Astrocyte (in vitro differentiated cells and primary cell): ENCODE results near the gene TMEM119. TPM values are rescaled to one million over a fixed set of nuclear protein-coding genes. Genes with fewer than 3 reads are reported as not detected.

ENCODE experiments used
- DNase-seq: peaks from one replicate; pipeline ENCODE4 v3.0.0-alpha.2; 2010; ENCODE audit warnings: low read depth
- FAIRE-seq: peaks from 2 replicates; lab custom pipeline; 2011; peaks lifted over from hg19 to GRCh38; lab: Jason Lieb, UNC
- H2AFZ ChIP-seq: 2 replicates; pipeline ENCODE4 v1.6.0; 2012; ENCODE audit warnings: low read depth, low read length, inconsistent platforms
- H3K27ac ChIP-seq: 2 replicates; pipeline ENCODE4 v1.5.1; 2011; ENCODE audit warnings: low read depth, low read length, inconsistent platforms
- H3K27me3 ChIP-seq: 2 replicates; pipeline ENCODE4 v1.6.0; 2011; ENCODE audit warnings: low read length, inconsistent platforms; ENCODE audit not compliant: insufficient read depth
- H3K36me3 ChIP-seq: 2 replicates; pipeline ENCODE4 v1.5.1; 2011; ENCODE audit warnings: low read length, inconsistent platforms; ENCODE audit not compliant: insufficient read depth
- H3K4me1 ChIP-seq: 2 replicates; pipeline ENCODE4 v1.5.1; 2011; ENCODE audit warnings: low read length, inconsistent platforms; ENCODE audit not compliant: insufficient read depth
- H3K4me2 ChIP-seq: 2 replicates; pipeline ENCODE4 v1.6.0; 2012; ENCODE audit warnings: low read length, inconsistent platforms
- H3K4me3 ChIP-seq: 2 replicates; pipeline ENCODE4 v1.5.1; 2011; ENCODE audit warnings: low read depth, mild to moderate bottlenecking, low read length, inconsistent platforms; ENCODE audit not compliant: insufficient read depth
- H3K79me2 ChIP-seq: 2 replicates; pipeline ENCODE4 v1.6.0; 2012; ENCODE audit warnings: mild to moderate bottlenecking, low read length, inconsistent platforms; ENCODE audit not compliant: insufficient read depth
- H3K9ac ChIP-seq: 2 replicates; pipeline ENCODE4 v1.6.0; 2012; ENCODE audit warnings: mild to moderate bottlenecking, low read length, inconsistent platforms
- H3K9me3 ChIP-seq: 2 replicates; pipeline ENCODE4 v1.5.1; 2012; ENCODE audit warnings: low read depth, mild to moderate bottlenecking, low read length, inconsistent platforms; ENCODE audit not compliant: insufficient read depth
- H4K20me1 ChIP-seq: 2 replicates; pipeline ENCODE4 v1.6.0; 2012; ENCODE audit warnings: low read length, inconsistent platforms; ENCODE audit not compliant: insufficient read depth
- H3K27ac Mint-ChIP-seq: one replicate; pipeline ENCODE4 v1.8.0; 2021; ENCODE audit warnings: mild to moderate bottlenecking, mixed read lengths; ENCODE audit not compliant: unreplicated experiment
- H3K27me3 Mint-ChIP-seq: one replicate; pipeline ENCODE4 v1.8.0; 2021; ENCODE audit warnings: low read depth, mixed read lengths; ENCODE audit not compliant: unreplicated experiment
- H3K36me3 Mint-ChIP-seq: one replicate; pipeline ENCODE4 v1.8.0; 2021; ENCODE audit warnings: low read depth, mixed read lengths; ENCODE audit not compliant: unreplicated experiment
- H3K4me1 Mint-ChIP-seq: one replicate; pipeline ENCODE4 v1.8.0; 2021; ENCODE audit warnings: low read depth, mixed read lengths; ENCODE audit not compliant: unreplicated experiment
- H3K4me3 Mint-ChIP-seq: one replicate; pipeline ENCODE4 v1.8.0; 2021; ENCODE audit warnings: mild to moderate bottlenecking, moderate library complexity, mixed read lengths; ENCODE audit not compliant: unreplicated experiment
- H3K9me3 Mint-ChIP-seq: one replicate; pipeline ENCODE4 v1.8.0; 2021; ENCODE audit warnings: mild to moderate bottlenecking, mixed read lengths; ENCODE audit not compliant: unreplicated experiment
- CTCF ChIP-seq: IDR thresholded peaks from 2 replicates; pipeline ENCODE4 v1.5.1; 2011; ENCODE audit warnings: low read depth, mild to moderate bottlenecking, inconsistent platforms, low read length, moderate library complexity; ENCODE audit not compliant: insufficient read depth
- EZH2 ChIP-seq: IDR thresholded peaks from 2 replicates; pipeline ENCODE4 v1.6.1; 2012; ENCODE audit warnings: mild to moderate bottlenecking, low read length, inconsistent platforms; ENCODE audit not compliant: insufficient read depth
- total RNA-seq: library from RNA; stranded (reverse); gene quantifications from 2 replicates; pipeline ENCODE4 v1.2.1, GENCODE V29; 2021

TMEM119 gene
- total RNA-seq, 1 donor from 2014 or later: 0.91 TPM

- peak; percentile 67 for DNase-seq
- no peak for FAIRE-seq
Observed at GRCh38 chr12:108563136-108563803, 34.6 kb downstream of the TMEM119 start.

DNA sequence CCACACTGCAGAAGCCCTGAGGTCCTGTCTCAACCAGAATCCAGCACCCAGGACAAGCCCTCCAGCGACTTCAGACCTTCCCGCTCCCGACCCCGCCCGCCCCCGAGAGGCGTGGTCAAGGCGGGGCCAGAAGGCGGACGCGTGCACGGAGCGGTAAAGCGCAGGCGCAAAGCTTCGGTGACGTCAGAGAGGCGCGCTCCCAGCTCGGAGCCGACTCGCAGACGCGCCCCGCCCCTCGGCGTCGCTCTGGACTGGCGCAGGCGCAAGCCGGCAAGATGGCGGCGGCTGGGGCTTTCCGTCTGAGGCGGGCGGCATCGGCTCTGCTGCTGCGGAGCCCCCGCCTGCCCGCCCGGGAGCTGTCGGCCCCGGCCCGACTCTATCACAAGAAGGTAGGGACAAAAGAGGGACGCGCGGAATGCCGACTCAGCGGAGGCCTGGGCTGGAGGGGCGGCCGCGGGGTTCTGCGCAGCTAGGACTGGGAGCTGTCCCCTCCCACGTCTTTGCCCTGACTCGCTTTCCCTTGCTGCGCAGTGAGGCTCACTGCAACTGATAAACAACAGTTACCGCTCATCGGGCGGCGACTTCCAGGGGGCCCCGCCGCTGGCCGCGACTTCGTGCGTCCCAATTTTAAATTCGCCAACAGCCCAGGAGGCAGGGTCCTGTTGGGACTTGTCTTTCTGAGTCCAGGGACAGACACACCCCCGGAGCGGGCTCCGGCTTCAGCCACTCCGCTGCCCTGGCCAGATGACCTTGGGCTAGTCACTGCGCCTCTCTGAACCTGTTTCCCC is 35.3 kb downstream of the TMEM119 start, which contains the start of gene ISCU:
TSS of gene ISCU (plus strand) at position 249 of the 788 bp plus-strand sequence. CDS start at position 276, 27 bp downstream.
- TF ChIP-seq CTCF (no peak), EZH2 (no peak)

More at GRCh38 chr12:108563136-108563803, 34.6 kb downstream of the TMEM119 start:
- Histone ChIP-seq H4K20me1 (peaks cover 29% of the 10 kb centered on the region), H3K36me3 (peaks cover 40% of the 10 kb centered on the region), H3K27me3 (no peaks in the 10 kb centered on the region), H3K9ac (peak overlapping the region; percentile 99), H3K79me2 (peaks cover 46% of the 10 kb centered on the region), H3K4me1 (peaks cover 28% of the 10 kb centered on the region), H2AFZ (no peak overlapping the region), H3K4me3 (peak overlapping the region; percentile 80), H3K4me2 (peak overlapping the region; percentile 97), H3K9me3 (no peaks in the 10 kb centered on the region), H3K27ac (peak overlapping the region; percentile 84)
- Mint-ChIP-seq H3K4me1 (peaks cover 30% of the 10 kb centered on the region), H3K36me3 (peaks cover 3% of the 10 kb centered on the region), H3K27me3 (no peaks in the 10 kb centered on the region), H3K27ac (peak overlapping the region; percentile 93), H3K4me3 (peak overlapping the region; percentile 95), H3K9me3 (no peaks in the 10 kb centered on the region)
- TF ChIP-seq CTCF (peak; percentile 96), EZH2 (no peak)

More for the DNA sequence above, 35.3 kb downstream of the TMEM119 start, which contains the start of gene ISCU:
- Histone ChIP-seq H3K79me2 (peaks cover 54% of the 10 kb centered on the region), H3K4me3 (peak within 1 kb of the TSS; percentile 94), H3K27ac (peak within 1 kb of the TSS; percentile 98), H2AFZ (peak within 1 kb of the TSS; percentile 83), H3K36me3 (peaks cover 35% of the 10 kb centered on the region), H3K9me3 (no peaks in the 10 kb centered on the region), H3K4me2 (peak within 1 kb of the TSS; percentile 97), H3K4me1 (peaks cover 28% of the 10 kb centered on the region), H3K9ac (peak within 1 kb of the TSS; percentile 99), H3K27me3 (no peaks in the 10 kb centered on the region), H4K20me1 (peaks cover 36% of the 10 kb centered on the region)
- DNase-seq (peak; percentile 85), FAIRE-seq (no peak)
- H3K4me3 Mint-ChIP-seq: peak within 1 kb of the TSS; percentile 100
- no peaks in the 10 kb centered on the region for H3K9me3 Mint-ChIP-seq
- peaks cover under 1% of the 10 kb centered on the region for H3K36me3 Mint-ChIP-seq
- H3K27ac Mint-ChIP-seq: peak within 1 kb of the TSS; percentile 100
- H3K4me1 Mint-ChIP-seq: peaks cover 31% of the 10 kb centered on the region
- no peaks in the 10 kb centered on the region for H3K27me3 Mint-ChIP-seq
